ENCODE results near the gene CDH24. TPM values are rescaled to one million over a fixed set of nuclear protein-coding genes. Genes with fewer than 3 reads are reported as not detected.

The CDH24 gene
- total and polyA plus RNA-seq, 2 experiments from 2014 or later, result 6.9 to 18.0 TPM

GRCh38 chr14:23040100-23040499 lies 17.2 kb downstream of the CDH24 start:
- Histone ChIP-seq H3K79me2 (no peaks in the 10 kb centered on the region), H3K4me1 (ENCODE audit: insufficient read depth) (peaks cover 3% of the 10 kb centered on the region), H3K4me2 (no peak overlapping the region), H3K27ac (no peak overlapping the region), H3K9me3 (ENCODE audit: low read depth) (no peaks in the 10 kb centered on the region), H3K27me3 (no peaks in the 10 kb centered on the region), H4K20me1 (ENCODE audit: insufficient read depth, poor library complexity, severe bottlenecking) (no peaks in the 10 kb centered on the region), H2AFZ (no peak overlapping the region), H3K9me2 (replicated peaks; ENCODE audit: insufficient read depth) (no peaks in the 10 kb centered on the region), H3K4me3 (no peak overlapping the region), H3K36me3 (replicated peaks; ENCODE audit: insufficient read depth, low read depth) (no peaks in the 10 kb centered on the region)
- TF ChIP-seq CTCF (IDR thresholded peaks at IDR 0.05; ENCODE audit: poor library complexity) (no peak), EZH2 (IDR thresholded peaks at IDR 0.05; ENCODE audit: borderline replicate concordance) (no peak), EZH2phosphoT487 (IDR thresholded peaks at IDR 0.05; ENCODE audit: low read depth, severe bottlenecking, unreplicated experiment) (no peak)
- WGBS (ENCODE audit: low lambda C conversion rate, missing lambda C conversion rate), result 85% methylated on average over 4 of the region's 4 CpGs
- no peak for DNase-seq (ENCODE audit: low spot score)

GRCh38 chr14:23035303-23036144 lies 21.8 kb downstream of the CDH24 start:
- DNase-seq (ENCODE audit: low spot score), result no peak
- Histone ChIP-seq H3K79me2 (peaks cover 40% of the 10 kb centered on the region), H3K36me3 (replicated peaks; ENCODE audit: insufficient read depth, low read depth) (no peaks in the 10 kb centered on the region), H3K4me1 (ENCODE audit: insufficient read depth) (peaks cover 11% of the 10 kb centered on the region), H3K9me3 (ENCODE audit: low read depth) (no peaks in the 10 kb centered on the region), H3K27me3 (no peaks in the 10 kb centered on the region), H4K20me1 (ENCODE audit: insufficient read depth, poor library complexity, severe bottlenecking) (no peaks in the 10 kb centered on the region), H3K9me2 (replicated peaks; ENCODE audit: insufficient read depth) (no peaks in the 10 kb centered on the region), H2AFZ (peak overlapping the region; percentile 80), H3K27ac (peak overlapping the region; percentile 95), H3K4me3 (no peak overlapping the region), H3K4me2 (peak overlapping the region; percentile 66)
- no peak for TF ChIP-seq EZH2phosphoT487 (IDR thresholded peaks at IDR 0.05; ENCODE audit: low read depth, severe bottlenecking, unreplicated experiment)
- no peak for TF ChIP-seq EZH2 (IDR thresholded peaks at IDR 0.05; ENCODE audit: borderline replicate concordance)
- TF ChIP-seq CTCF (IDR thresholded peaks at IDR 0.05; ENCODE audit: poor library complexity), result no peak
- 72% methylated on average over 14 of the region's 14 CpGs for WGBS (ENCODE audit: low lambda C conversion rate, missing lambda C conversion rate)

- TF ChIP-seq EZH2 (IDR thresholded peaks at IDR 0.05; ENCODE audit: borderline replicate concordance), result no peak
- WGBS (ENCODE audit: low lambda C conversion rate, missing lambda C conversion rate), result under 1% methylated on average over 36 of the region's 36 CpGs
- peaks cover 44% of the 10 kb centered on the region for H3K79me2 ChIP-seq
Observed at GRCh38 chr14:23034498-23035302, 22.6 kb downstream of the CDH24 start, which contains the start of gene PSMB5. TSS of gene PSMB5 (minus strand) at chr14:23034900. CDS start at chr14:23034881, 19 bp downstream.

More at GRCh38 chr14:23034498-23035302, 22.6 kb downstream of the CDH24 start, which contains the start of gene PSMB5:
- Histone ChIP-seq H3K9me2 (replicated peaks; ENCODE audit: insufficient read depth) (no peaks in the 10 kb centered on the region), H4K20me1 (ENCODE audit: insufficient read depth, poor library complexity, severe bottlenecking) (no peaks in the 10 kb centered on the region), H3K9me3 (ENCODE audit: low read depth) (no peaks in the 10 kb centered on the region), H3K36me3 (replicated peaks; ENCODE audit: insufficient read depth, low read depth) (no peaks in the 10 kb centered on the region), H3K4me3 (peak within 1 kb of the TSS; percentile 42), H3K4me1 (ENCODE audit: insufficient read depth) (peaks cover 11% of the 10 kb centered on the region), H3K4me2 (peak within 1 kb of the TSS; percentile 85), H3K27ac (peak within 1 kb of the TSS; percentile 95), H2AFZ (peak within 1 kb of the TSS; percentile 80), H3K27me3 (no peaks in the 10 kb centered on the region)
- peak; percentile 94 for DNase-seq (ENCODE audit: low spot score)
